Mucosa of descending colon (tissue), 3 donors: ENCODE results near the gene SYNM. TPM values are rescaled to one million over a fixed set of nuclear protein-coding genes. Genes with fewer than 3 reads are reported as not detected.

Source experiments
- ATAC-seq: fragments of 200-7000 bp; cut with Tn5 transposase; one replicate; pipeline ENCODE4 v1.9.1; 2020; ENCODE audit warnings: mild to moderate bottlenecking, moderate library complexity
- DNase-seq, 3 donors: peaks; one replicate each; pipeline ENCODE4 v3.0.0-alpha.2; 2020
- H3K36me3 ChIP-seq: fragments of 200-600 bp; one replicate; pipeline ENCODE4 v1.8.0; 2021; ENCODE audit warnings: low read depth, mild to moderate bottlenecking
- H3K4me1 ChIP-seq: fragments of 200-600 bp; one replicate; pipeline ENCODE4 v1.8.0; 2021; ENCODE audit warnings: low read depth, mild to moderate bottlenecking
- H3K4me3 ChIP-seq: fragments of 200-600 bp; one replicate; pipeline ENCODE4 v1.8.0; 2021; ENCODE audit warnings: mild to moderate bottlenecking
- H3K9me3 ChIP-seq: fragments of 200-600 bp; one replicate; pipeline ENCODE4 v1.8.0; 2021; ENCODE audit warnings: mild to moderate bottlenecking
- CTCF ChIP-seq: fragments of 200-600 bp; IDR thresholded peaks from one replicate; pipeline ENCODE4 v1.8.0; 2022; ENCODE audit warnings: antibody characterized with exemption, mild to moderate bottlenecking
- intact Hi-C, 2 donors: fragments of 100-400 bp; cut with DNase I in 1 of 2; cut with micrococcal nuclease in 1 of 2; formaldehyde crosslinking; loops; one replicate each; pipeline versions ENCODE4 v1.11.0 to v1.11.1; 2022; cut with DNase I, micrococcal nuclease
- total RNA-seq, 3 donors: library from RNA; stranded (reverse); fragmentation: NEBNext Ultra II Directional in 2 of 3; extraction: Animal tissue kit (Norgen Biotek cat#: 25700) in 2 of 3; gene quantifications; one replicate each; pipeline versions ENCODE4 v1.2.1 to v1.2.4, GENCODE V29; 2021 to 2023
- donor health status: DM: no; HTN: no; CAD: no; lungs with moderate emphysema.
- donor health status: DM: no; HTN: no; CAD: no.
- donor health status: DM: no; HTN: yes; CAD: no.

The SYNM gene
- total RNA-seq, 3 donors from 2014 or later = 10.9 to 777 (median 37.0) TPM

- DNase-seq (no peak), ATAC-seq (no peak)
- Histone ChIP-seq H3K4me3 (no peak overlapping the region), H3K4me1 (no peaks in the 10 kb centered on the region), H3K9me3 (no peaks in the 10 kb centered on the region), H3K36me3 (no peaks in the 10 kb centered on the region)
- TF ChIP-seq CTCF = no peak
- intact Hi-C loops = no loop called here
Measured at GRCh38 chr15:99129644-99130043, 24.8 kb downstream of the SYNM start.

DNA sequence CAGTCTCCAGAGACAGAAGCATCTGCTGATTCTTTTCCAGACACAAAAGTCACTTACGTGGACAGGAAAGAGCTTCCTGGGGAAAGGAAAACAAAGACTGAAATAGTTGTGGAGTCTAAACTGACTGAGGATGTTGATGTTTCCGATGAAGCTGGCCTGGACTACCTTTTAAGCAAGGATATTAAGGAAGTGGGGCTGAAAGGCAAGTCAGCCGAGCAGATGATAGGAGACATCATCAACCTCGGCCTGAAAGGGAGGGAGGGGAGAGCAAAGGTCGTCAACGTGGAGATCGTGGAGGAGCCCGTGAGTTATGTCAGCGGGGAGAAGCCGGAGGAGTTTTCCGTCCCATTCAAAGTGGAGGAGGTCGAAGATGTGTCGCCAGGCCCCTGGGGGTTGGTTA lies 25.4 kb downstream of the SYNM start:
- H3K4me1 ChIP-seq = no peaks in the 10 kb centered on the region
- ATAC-seq = no peak
- no peak for DNase-seq
- TF ChIP-seq CTCF = no peak
- no peaks in the 10 kb centered on the region for H3K9me3 ChIP-seq
- H3K36me3 ChIP-seq = no peaks in the 10 kb centered on the region
- intact Hi-C loops = no loop called here
- H3K4me3 ChIP-seq = no peak overlapping the region

DNA sequence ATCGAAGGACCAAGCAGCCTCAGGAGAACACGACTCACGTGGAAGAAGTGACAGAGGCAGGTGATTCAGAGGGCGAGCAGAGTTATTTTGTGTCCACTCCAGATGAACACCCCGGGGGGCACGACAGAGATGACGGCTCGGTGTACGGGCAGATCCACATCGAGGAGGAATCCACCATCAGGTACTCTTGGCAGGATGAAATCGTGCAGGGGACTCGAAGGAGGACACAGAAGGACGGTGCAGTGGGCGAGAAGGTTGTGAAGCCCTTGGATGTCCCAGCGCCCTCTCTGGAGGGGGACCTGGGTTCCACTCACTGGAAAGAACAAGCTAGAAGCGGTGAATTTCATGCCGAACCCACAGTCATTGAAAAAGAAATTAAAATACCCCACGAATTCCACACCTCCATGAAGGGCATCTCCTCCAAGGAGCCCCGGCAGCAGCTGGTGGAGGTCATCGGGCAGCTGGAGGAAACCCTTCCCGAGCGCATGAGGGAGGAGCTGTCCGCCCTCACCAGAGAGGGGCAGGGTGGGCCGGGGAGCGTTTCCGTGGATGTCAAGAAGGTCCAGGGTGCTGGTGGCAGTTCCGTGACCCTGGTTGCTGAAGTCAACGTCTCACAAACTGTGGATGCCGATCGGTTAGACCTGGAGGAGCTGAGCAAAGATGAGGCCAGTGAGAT lies 26.0 kb downstream of the SYNM start:
- Histone ChIP-seq H3K4me1 (no peaks in the 10 kb centered on the region), H3K9me3 (no peaks in the 10 kb centered on the region), H3K36me3 (no peaks in the 10 kb centered on the region), H3K4me3 (no peak overlapping the region)
- ATAC-seq = no peak
- intact Hi-C loops = no loop called here
- TF ChIP-seq CTCF = no peak
- DNase-seq = no peak

DNA sequence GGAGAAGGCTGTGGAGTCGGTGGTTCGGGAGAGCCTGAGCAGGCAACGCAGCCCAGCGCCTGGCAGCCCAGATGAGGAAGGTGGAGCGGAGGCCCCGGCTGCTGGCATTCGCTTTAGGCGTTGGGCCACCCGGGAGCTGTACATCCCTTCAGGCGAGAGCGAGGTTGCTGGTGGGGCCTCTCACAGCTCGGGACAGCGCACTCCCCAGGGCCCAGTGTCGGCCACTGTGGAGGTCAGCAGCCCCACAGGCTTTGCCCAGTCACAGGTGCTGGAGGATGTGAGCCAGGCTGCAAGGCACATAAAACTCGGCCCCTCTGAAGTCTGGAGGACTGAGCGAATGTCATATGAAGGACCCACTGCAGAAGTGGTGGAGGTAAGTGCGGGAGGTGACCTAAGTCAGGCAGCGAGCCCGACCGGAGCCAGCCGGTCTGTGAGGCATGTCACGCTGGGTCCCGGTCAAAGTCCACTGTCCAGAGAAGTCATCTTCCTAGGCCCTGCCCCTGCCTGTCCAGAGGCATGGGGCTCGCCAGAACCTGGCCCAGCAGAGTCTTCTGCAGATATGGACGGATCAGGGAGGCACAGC lies 26.7 kb downstream of the SYNM start:
- DNase-seq (no peak), ATAC-seq (peak; percentile 65)
- Histone ChIP-seq H3K9me3 (no peaks in the 10 kb centered on the region), H3K4me1 (no peaks in the 10 kb centered on the region), H3K36me3 (no peaks in the 10 kb centered on the region), H3K4me3 (no peak overlapping the region)
- intact Hi-C loops = no loop called here
- TF ChIP-seq CTCF = no peak

GRCh38 chr15:99132122-99132521 lies 27.2 kb downstream of the SYNM start:
- intact Hi-C loops = no loop called here
- Histone ChIP-seq H3K4me1 (no peaks in the 10 kb centered on the region), H3K4me3 (no peak overlapping the region), H3K9me3 (no peaks in the 10 kb centered on the region), H3K36me3 (no peaks in the 10 kb centered on the region)
- no peak for TF ChIP-seq CTCF
- DNase-seq (no peak), ATAC-seq (no peak)
